HG03571 (cell line): ENCODE results near the gene CD300LG.

Experiments
- ATAC-seq: cut with Tn5 transposase; IDR thresholded peaks from one replicate; pipeline ENCODE4 v1.9.1; 2021; ENCODE audit not compliant: unreplicated experiment

Gene CD300LG

DNA sequence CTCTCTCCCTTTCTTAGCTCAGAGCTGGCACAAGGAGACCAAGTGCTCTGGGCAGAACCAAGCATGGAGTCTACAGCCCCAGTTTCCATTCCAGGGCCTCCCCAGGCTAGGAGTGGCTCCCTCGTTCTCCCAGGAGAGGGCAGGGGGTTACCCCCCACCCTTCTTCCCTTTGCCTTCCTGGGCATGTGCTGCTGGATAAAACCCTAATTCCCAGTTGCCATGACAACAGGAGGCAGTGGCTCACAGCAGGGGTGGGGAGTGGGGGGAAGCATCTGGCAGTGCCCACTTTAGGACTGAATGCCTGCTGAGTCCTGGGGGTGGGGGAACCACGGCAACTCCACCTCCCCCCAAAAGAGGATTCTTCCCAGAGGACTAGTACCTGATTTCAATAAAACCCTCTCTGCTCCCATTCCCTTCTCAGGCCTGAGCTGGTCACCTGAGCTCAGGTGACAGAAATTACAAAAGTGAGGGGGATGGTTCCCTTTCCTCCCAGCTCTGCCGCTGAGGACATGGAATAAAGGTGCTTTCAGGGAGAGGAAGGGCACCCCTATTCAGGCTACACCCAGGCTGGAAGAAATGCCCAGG is 58.5 kb downstream of the CD300LG start:
- no peak for ATAC-seq

- ATAC-seq: no peak
Measured at GRCh38 chr17:43905985-43906852, 59.2 kb downstream of the CD300LG start.

- no peak for ATAC-seq
Measured at GRCh38 chr17:43906951-43907424, 60.0 kb downstream of the CD300LG start.

DNA sequence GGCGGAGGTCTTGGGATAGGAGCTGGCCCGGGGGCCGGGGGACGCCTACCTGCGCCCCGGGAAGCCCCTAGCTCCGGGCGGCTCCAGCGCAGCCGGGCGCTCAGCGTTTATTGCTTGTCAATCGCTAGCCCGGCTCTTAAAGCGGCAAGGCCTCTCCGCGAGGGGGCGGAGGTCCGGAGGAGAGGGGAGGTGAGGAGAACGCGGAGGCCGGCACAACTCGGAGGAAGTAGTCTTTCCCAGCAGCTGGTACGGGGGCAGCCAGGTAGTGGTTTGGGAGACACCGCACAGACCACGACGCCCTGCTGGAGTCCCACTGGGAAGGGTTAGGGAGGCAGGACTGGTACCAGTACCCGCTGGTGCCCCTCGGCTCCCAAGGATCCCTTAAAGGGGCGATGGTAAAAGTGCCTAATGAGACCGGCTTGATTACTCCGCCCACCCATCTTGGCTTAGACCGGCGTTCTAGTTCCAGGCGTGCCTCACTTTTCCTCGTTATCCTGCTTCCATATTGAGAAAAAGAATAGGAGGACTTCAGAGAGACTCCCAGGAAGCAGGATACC is 60.5 kb downstream of the CD300LG start, which contains the start of gene MPP2:
TSS of gene MPP2 (minus strand) at position 112 of the 557 bp plus-strand sequence. CDS start 3,076 bp downstream, outside the sequence.
- no peak for ATAC-seq

- no peak for ATAC-seq
Measured at GRCh38 chr17:43907998-43908721, 61.2 kb downstream of the CD300LG start.

DNA sequence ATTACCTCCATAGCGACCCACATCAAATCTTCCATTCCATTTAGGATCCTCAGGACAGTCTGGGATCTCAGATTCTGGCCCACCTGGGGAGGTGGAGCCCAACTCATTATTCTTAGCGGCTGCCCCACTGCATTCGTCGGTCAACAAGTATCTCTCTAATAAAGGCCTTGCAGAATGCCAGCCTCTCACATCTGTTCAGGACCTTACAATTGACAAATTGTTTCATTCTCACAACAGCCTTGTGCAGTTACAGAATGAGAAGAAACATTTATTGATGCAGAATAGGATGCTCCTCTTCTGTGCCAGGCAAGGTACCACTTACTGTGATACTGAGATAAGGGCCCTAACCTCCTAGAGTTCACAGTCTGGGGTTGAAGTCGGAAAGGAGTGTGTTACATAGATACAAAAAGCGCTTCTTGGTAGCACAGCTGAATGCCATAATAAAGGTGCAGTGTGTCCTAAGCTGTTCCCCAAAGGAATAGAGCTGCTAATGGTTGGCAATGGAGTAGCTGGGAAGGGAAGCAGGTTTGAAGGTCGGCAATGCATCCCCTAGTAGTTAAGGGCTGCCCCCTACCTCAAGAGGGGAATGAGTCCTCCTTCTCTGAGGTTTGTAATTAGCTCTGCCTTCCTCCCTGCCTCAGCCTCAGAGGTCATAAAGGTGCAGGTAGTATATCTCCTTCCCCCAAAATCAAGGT is 62.7 kb downstream of the CD300LG start:
- no peak for ATAC-seq

GRCh38 chr17:43911904-43912303 is 64.9 kb downstream of the CD300LG start:
- ATAC-seq: no peak

- ATAC-seq: no peak
Measured at GRCh38 chr17:43912635-43913304, 65.8 kb downstream of the CD300LG start.
